ENCODE results near the gene MARCHF2.

GRCh38 chr19:8481201-8481600 lies 68.1 kb downstream of the MARCHF2 start:
- TF ChIP-seq CTCF (IDR thresholded peaks at IDR 0.05; ENCODE audit: low read depth, low read length), result no peak
- TF ChIP-seq EZH2phosphoT487 (IDR thresholded peaks at IDR 0.05; ENCODE audit: low read depth), result no peak

Data from OCI-LY3 (cell line).